Measurements from ENCODE around the gene GALM. TPM values are rescaled to one million over a fixed set of nuclear protein-coding genes. Genes with fewer than 3 reads are reported as not detected.

The GALM gene
- total RNA-seq (2022; extraction: Qiagen RNA extraction; ENCODE audit: low read depth): 17.5 to 21.1 TPM (median 17.7 TPM) in 5 replicates

DNA sequence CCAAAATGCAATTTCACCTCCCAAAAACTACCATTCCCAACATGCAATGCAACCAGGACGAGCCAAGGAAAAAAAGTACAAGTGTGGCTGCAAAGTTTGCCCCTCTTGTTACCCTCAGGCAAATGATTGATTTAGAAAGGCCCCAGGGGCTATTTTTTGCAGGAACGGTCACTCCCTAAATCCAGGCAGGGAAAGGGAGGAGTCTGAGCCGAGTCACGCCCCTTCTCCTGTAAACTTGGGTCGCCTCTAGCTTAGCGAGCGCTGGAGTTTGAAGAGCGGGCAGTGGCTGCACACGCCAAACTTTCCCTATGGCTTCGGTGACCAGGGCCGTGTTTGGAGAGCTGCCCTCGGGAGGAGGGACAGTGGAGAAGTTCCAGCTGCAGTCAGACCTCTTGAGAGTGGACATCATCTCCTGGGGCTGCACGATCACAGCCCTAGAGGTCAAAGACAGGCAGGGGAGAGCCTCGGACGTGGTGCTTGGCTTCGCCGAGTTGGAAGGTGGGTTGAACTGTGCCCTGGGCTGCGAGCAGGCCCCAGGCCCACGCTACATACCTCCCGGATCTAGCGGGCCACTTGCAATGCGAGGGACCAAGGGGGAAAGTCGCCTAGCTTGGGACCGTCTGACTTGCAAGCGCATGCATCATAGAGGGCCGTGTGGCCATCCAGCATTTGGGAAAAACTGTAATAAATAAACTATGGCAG, at the start of gene GALM:
TSS of gene GALM (plus strand) at position 261 of the 702 bp plus-strand sequence. CDS start at position 309, 48 bp downstream.

DNA sequence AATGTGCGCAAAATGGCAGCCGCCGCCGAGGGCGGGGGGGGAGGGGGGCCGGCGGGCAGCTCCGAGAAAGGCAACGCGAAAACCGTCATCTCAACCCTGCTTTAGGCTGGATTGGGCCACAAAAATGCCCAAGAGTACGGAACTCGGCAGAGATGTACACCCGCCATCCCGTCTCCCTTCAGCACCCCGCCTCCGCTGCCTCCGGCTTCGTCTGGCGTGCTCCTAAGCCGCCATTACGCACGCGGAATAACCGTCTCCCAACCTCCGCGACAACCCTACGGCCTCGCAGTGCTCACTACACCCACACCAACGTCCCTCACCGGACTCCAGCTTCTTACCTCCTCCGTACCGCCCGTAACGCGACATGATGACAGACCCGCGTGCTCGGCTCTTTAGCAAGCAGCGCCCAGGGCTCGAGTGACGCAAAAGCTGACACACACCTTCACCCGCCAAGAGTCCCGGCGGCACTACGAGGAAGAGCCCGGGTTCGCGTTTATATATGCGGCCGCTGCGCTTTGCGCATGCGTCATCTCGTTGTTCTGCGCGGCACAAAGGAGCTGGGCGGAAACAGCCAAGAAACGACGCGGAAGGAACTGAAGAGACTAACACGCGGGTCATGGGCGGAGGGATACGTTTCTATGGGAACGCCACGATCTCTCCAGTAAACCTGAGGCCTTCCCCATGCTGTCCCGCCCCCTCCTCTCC, 85.1 kb downstream of the GALM start, which contains the start of gene SRSF7:
TSS of gene SRSF7 (minus strand) at position 471 of the 705 bp plus-strand sequence. CDS start at position 366, 105 bp downstream.

Other genes starting within 250 kb of the GALM start
- 16.2 to 27.0 TPM (median 25.0 TPM) in 5 replicates for gene HNRNPLL, start 63.2 kb upstream of the GALM start, total RNA-seq (2022; extraction: Qiagen RNA extraction; ENCODE audit: low read depth)
- gene SRSF7, start 85.2 kb downstream of the GALM start, total RNA-seq (2022; extraction: Qiagen RNA extraction; ENCODE audit: low read depth): 302 to 424 TPM (median 340 TPM) in 5 replicates
- 40.1 to 59.0 TPM (median 41.1 TPM) in 5 replicates for gene GEMIN6, start 112.1 kb downstream of the GALM start, total RNA-seq (2022; extraction: Qiagen RNA extraction; ENCODE audit: low read depth)
- 20.1 to 24.9 TPM (median 21.9 TPM) in 5 replicates for gene DHX57, start 209.8 kb downstream of the GALM start, total RNA-seq (2022; extraction: Qiagen RNA extraction; ENCODE audit: low read depth)
- gene MORN2, start 209.9 kb downstream of the GALM start, total RNA-seq (2022; extraction: Qiagen RNA extraction; ENCODE audit: low read depth): 41.7 to 49.6 TPM (median 44.8 TPM) in 5 replicates
- gene ARHGEF33, start 223.8 kb downstream of the GALM start, total RNA-seq (2022; extraction: Qiagen RNA extraction; ENCODE audit: low read depth): 0.10 to 0.33 TPM (median 0.21 TPM) in 4 of 5 replicates, not detected in the other